Germinal center (tissue), 1 donor: ENCODE results near the gene BMP7.

Experiments used
- DNase-seq: peaks from one replicate; pipeline ENCODE4 v3.0.0; 2012; ENCODE audit warnings: mixed read lengths, low spot score

The BMP7 gene

GRCh38 chr20:57229490-57229889 lies 37.0 kb downstream of the BMP7 start:
- DNase-seq: no peak

- no peak for DNase-seq
Observed at GRCh38 chr20:57225830-57226229, 40.6 kb downstream of the BMP7 start.

GRCh38 chr20:57225197-57225733 lies 41.2 kb downstream of the BMP7 start:
- no peak for DNase-seq

GRCh38 chr20:57224641-57225138 lies 41.8 kb downstream of the BMP7 start:
- no peak for DNase-seq

- no peak for DNase-seq
Observed at GRCh38 chr20:57223648-57224489, 42.6 kb downstream of the BMP7 start.

- no peak for DNase-seq
Observed at GRCh38 chr20:57222631-57222950, 43.9 kb downstream of the BMP7 start.

- DNase-seq: no peak
Observed at GRCh38 chr20:57221916-57222630, 44.4 kb downstream of the BMP7 start.

- DNase-seq: no peak
Observed at GRCh38 chr20:57220337-57221145, 45.9 kb downstream of the BMP7 start.

- DNase-seq: no peak
Observed at GRCh38 chr20:57219071-57219677, 47.3 kb downstream of the BMP7 start.

- DNase-seq: no peak
Observed at GRCh38 chr20:57218489-57218888, 48.0 kb downstream of the BMP7 start.

- DNase-seq: no peak
Observed at GRCh38 chr20:57217802-57218201, 48.6 kb downstream of the BMP7 start.

- no peak for DNase-seq
Observed at GRCh38 chr20:57216669-57217068, 49.8 kb downstream of the BMP7 start.

GRCh38 chr20:57215826-57216471 lies 50.5 kb downstream of the BMP7 start:
- DNase-seq: no peak

GRCh38 chr20:57215426-57215825 lies 51.0 kb downstream of the BMP7 start:
- no peak for DNase-seq

GRCh38 chr20:57214948-57215347 lies 51.5 kb downstream of the BMP7 start:
- DNase-seq: no peak

- DNase-seq: no peak
Observed at GRCh38 chr20:57214427-57214826, 52.0 kb downstream of the BMP7 start.

- no peak for DNase-seq
Observed at GRCh38 chr20:57213924-57214323, 52.5 kb downstream of the BMP7 start.

- no peak for DNase-seq
Observed at GRCh38 chr20:57213291-57213690, 53.1 kb downstream of the BMP7 start.

- DNase-seq: no peak
Observed at GRCh38 chr20:57212534-57213276, 53.7 kb downstream of the BMP7 start.

- DNase-seq: no peak
Observed at GRCh38 chr20:57211908-57212533, 54.4 kb downstream of the BMP7 start.
